Measurements from ENCODE around the gene EEF2. TPM values are rescaled to one million over a fixed set of nuclear protein-coding genes. Genes with fewer than 3 reads are reported as not detected.

EEF2 gene
- total and polyA plus RNA-seq, 2 donors (not counting 3 experiments of a cell fraction or from before 2014, with no cell fraction given) = 1,496 to 2,318 TPM

- Histone ChIP-seq H3K4me1 (ENCODE audit: control insufficient read depth, extremely low read depth, insufficient read depth, low read length) (no peaks in the 10 kb centered on the region), H3K4me2 (ENCODE audit: insufficient read depth, low read length) (no peak overlapping the region), H2AFZ (ENCODE audit: low read depth, low read length) (no peak overlapping the region), H3K4me3 (replicated peaks in 1 of 3; ENCODE audit: insufficient read depth in 1 of 3, low read depth in 1 of 3, low read length in 3 of 3) (no peak overlapping the region), H3K9ac (replicated peaks; ENCODE audit: extremely low read depth, insufficient read depth, low read length) (no peak overlapping the region), H3K9me1 (replicated peaks; ENCODE audit: control insufficient read depth, extremely low read depth, insufficient read depth, low read length) (no peaks in the 10 kb centered on the region), H3K36me3 (ENCODE audit: control insufficient read depth in 2 of 2, extremely low read depth in 1 of 2, insufficient read depth in 2 of 2, low read length in 2 of 2) (peaks cover 2 to 40% of the 10 kb centered on the region in 2 experiments), H3K27me3 (ENCODE audit: control insufficient read depth in 2 of 2, insufficient read depth in 2 of 2, low read length in 2 of 2) (no peaks in the 10 kb centered on the region), H3K27ac (ENCODE audit: insufficient read depth, low read depth, low read length) (no peak overlapping the region), H3K9me3 (replicated peaks; ENCODE audit: control insufficient read depth, insufficient read depth, low read length) (no peaks in the 10 kb centered on the region), H3K79me2 (ENCODE audit: control insufficient read depth, insufficient read depth, low read length) (peaks cover 20% of the 10 kb centered on the region), H4K20me1 (replicated peaks; ENCODE audit: control insufficient read depth, extremely low read depth, insufficient read depth, low read length) (no peaks in the 10 kb centered on the region)
- no TSS peak for BruUV-seq (replicated peaks)
- TF ChIP-seq EZH2 (IDR thresholded peaks at IDR 0.05; ENCODE audit: borderline replicate concordance, low read depth, low read length, severe bottlenecking) (no peak), POLR2A (IDR thresholded peaks at IDR 0.05; ENCODE audit: low read depth, low read length) (no peak), GATA2 (IDR thresholded peaks at IDR 0.05; ENCODE audit: insufficient read depth, insufficient read length, low read depth, low read length) (no peak), JUN (IDR thresholded peaks at IDR 0.05; ENCODE audit: borderline replicate concordance, insufficient read depth, insufficient read length, low read depth) (no peak), MYC (IDR thresholded peaks at IDR 0.05; ENCODE audit: low read depth, low read length) (no peak), POLR2AphosphoS5 (IDR thresholded peaks at IDR 0.05; ENCODE audit: insufficient read depth, low read depth, low read length) (no peak), FOS (IDR thresholded peaks at IDR 0.05; ENCODE audit: borderline replicate concordance, insufficient read depth, low read length) (no peak), MAX (IDR thresholded peaks at IDR 0.05; ENCODE audit: insufficient read depth, insufficient read length) (no peak)
- TF ChIP-seq, protein P1, sequence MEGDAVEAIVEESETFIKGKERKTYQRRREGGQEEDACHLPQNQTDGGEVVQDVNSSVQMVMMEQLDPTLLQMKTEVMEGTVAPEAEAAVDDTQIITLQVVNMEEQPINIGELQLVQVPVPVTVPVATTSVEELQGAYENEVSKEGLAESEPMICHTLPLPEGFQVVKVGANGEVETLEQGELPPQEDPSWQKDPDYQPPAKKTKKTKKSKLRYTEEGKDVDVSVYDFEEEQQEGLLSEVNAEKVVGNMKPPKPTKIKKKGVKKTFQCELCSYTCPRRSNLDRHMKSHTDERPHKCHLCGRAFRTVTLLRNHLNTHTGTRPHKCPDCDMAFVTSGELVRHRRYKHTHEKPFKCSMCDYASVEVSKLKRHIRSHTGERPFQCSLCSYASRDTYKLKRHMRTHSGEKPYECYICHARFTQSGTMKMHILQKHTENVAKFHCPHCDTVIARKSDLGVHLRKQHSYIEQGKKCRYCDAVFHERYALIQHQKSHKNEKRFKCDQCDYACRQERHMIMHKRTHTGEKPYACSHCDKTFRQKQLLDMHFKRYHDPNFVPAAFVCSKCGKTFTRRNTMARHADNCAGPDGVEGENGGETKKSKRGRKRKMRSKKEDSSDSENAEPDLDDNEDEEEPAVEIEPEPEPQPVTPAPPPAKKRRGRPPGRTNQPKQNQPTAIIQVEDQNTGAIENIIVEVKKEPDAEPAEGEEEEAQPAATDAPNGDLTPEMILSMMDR (IDR thresholded peaks at IDR 0.05; ENCODE audit: extremely low read depth in 1 of 2, insufficient read depth in 1 of 2, low read depth in 1 of 2, low read length in 2 of 2) = no peak
- intact Hi-C loops (cut with micrococcal nuclease) = no loop called here
- DNase-seq (ENCODE audit: low read depth, low spot score) (no peak), FAIRE-seq (no peak)
- CTCF ChIA-PET = no interaction called here
- dilution Hi-C loops (cut with MboI; ENCODE audit: extremely low pct_ligation_motif_present, low sequenced_read_pairs) = no loop called here
- POLR2A ChIA-PET = no interaction called here
These were observed 31.2 kb upstream of the EEF2 start for GRCh38 chr19:4016486-4016885.
